GM21360 (cell line): Measurements from ENCODE around the gene ERI3.

ENCODE experiments used
- ATAC-seq: cut with Tn5 transposase; IDR thresholded peaks from one replicate; pipeline ENCODE4 v1.9.1; 2021; ENCODE audit warnings: mild to moderate bottlenecking, moderate library complexity; ENCODE audit not compliant: unreplicated experiment

The ERI3 gene

GRCh38 chr1:44354840-44355581, at the start of gene ERI3:
TSS of gene ERI3 (minus strand) at chr1:44355257. CDS start at chr1:44355026, 231 bp downstream.
- peak; percentile 95 for ATAC-seq

GRCh38 chr1:44401256-44402228, 46.5 kb upstream of the ERI3 start:
- ATAC-seq: no peak

GRCh38 chr1:44390277-44390676, 35.2 kb upstream of the ERI3 start:
- no peak for ATAC-seq

- ATAC-seq: no peak
Measured at GRCh38 chr1:44389437-44389836, 34.4 kb upstream of the ERI3 start.

- no peak for ATAC-seq
Measured at GRCh38 chr1:44388551-44388950, 33.5 kb upstream of the ERI3 start.

GRCh38 chr1:44380666-44381177, 25.7 kb upstream of the ERI3 start:
- ATAC-seq: no peak

GRCh38 chr1:44377925-44378784, 23.1 kb upstream of the ERI3 start:
- ATAC-seq: no peak

GRCh38 chr1:44375547-44375946, 20.5 kb upstream of the ERI3 start:
- ATAC-seq: no peak

GRCh38 chr1:44371206-44371605, 16.1 kb upstream of the ERI3 start:
- no peak for ATAC-seq

- no peak for ATAC-seq
Measured at GRCh38 chr1:44368471-44369151, 13.6 kb upstream of the ERI3 start.

- ATAC-seq: no peak
Measured at GRCh38 chr1:44367944-44368343, 12.9 kb upstream of the ERI3 start.

- no peak for ATAC-seq
Measured at GRCh38 chr1:44366371-44366975, 11.4 kb upstream of the ERI3 start.

- ATAC-seq: no peak
Measured at GRCh38 chr1:44361478-44361877, 6.4 kb upstream of the ERI3 start.

GRCh38 chr1:44359234-44359935, 4.3 kb upstream of the ERI3 start:
- ATAC-seq: no peak

- ATAC-seq: no peak
Measured at GRCh38 chr1:44357710-44358109, 2.7 kb upstream of the ERI3 start.

- no peak for ATAC-seq
Measured at GRCh38 chr1:44355582-44356305, 687 bp upstream of the ERI3 start.

GRCh38 chr1:44354268-44354839, 703 bp downstream of the ERI3 start:
- no peak for ATAC-seq

GRCh38 chr1:44353604-44354003, 1.5 kb downstream of the ERI3 start:
- no peak for ATAC-seq
